Neural cell (in vitro differentiated cells): ENCODE measurements around the gene MYEOV. TPM values are rescaled to one million over a fixed set of nuclear protein-coding genes. Genes with fewer than 3 reads are reported as not detected.

Experiments
- H2AFZ ChIP-seq: fragments of 200-600, 300-800 bp; sonication (generic), shearing (Covaris generic); 2 replicates; pipeline ENCODE4 v1.6.0; 2014; ENCODE audit warnings: low read depth, mild to moderate bottlenecking, antibody characterized with exemption, low read length, moderate library complexity
- H3F3A ChIP-seq: fragments of 200-600 bp; shearing (Covaris generic); 2 replicates; pipeline ENCODE4 v1.6.1; 2016; ENCODE audit warnings: mild to moderate bottlenecking, moderate library complexity, mixed read lengths, antibody characterized with exemption, low read length; ENCODE audit not compliant: insufficient read depth, poor library complexity, severe bottlenecking
- H3K27ac ChIP-seq: fragments of 200-600, 300-800 bp; sonication (generic), shearing (Covaris generic); 2 replicates; pipeline ENCODE4 v1.5.1; 2014; ENCODE audit warnings: mild to moderate bottlenecking, low read length, moderate library complexity
- H3K27me3 ChIP-seq: fragments of 300-800, 200-600 bp; sonication (generic), shearing (Covaris generic); 2 replicates; pipeline ENCODE4 v1.6.0; 2014; ENCODE audit warnings: mild to moderate bottlenecking, low read depth, low read length, moderate library complexity; ENCODE audit not compliant: insufficient read depth
- H3K36me3 ChIP-seq: fragments of 300-800, 200-600 bp; sonication (generic), shearing (Covaris generic); 2 replicates; pipeline ENCODE4 v1.5.1; 2014; ENCODE audit warnings: mild to moderate bottlenecking, antibody characterized with exemption, low read length, moderate library complexity; ENCODE audit not compliant: insufficient read depth
- H3K4me2 ChIP-seq: fragments of 300-800, 200-600 bp; sonication (generic), shearing (Covaris generic); 2 replicates; pipeline ENCODE4 v1.6.0; 2014; ENCODE audit warnings: mild to moderate bottlenecking, low read length
- H3K4me3 ChIP-seq: fragments of 300-800, 200-600 bp; sonication (generic), shearing (Covaris generic); 2 replicates; pipeline ENCODE4 v1.5.1; 2014; ENCODE audit warnings: mild to moderate bottlenecking, low read length, moderate library complexity
- H3K79me2 ChIP-seq: fragments of 200-600 bp; shearing (Covaris generic); replicated peaks from 2 replicates; pipeline ENCODE4 v1.6.0; 2014; ENCODE audit warnings: mild to moderate bottlenecking, low read length, moderate library complexity; ENCODE audit not compliant: insufficient read depth
- H3K9ac ChIP-seq: fragments of 300-800, 200-600 bp; sonication (generic), shearing (Covaris generic); 2 replicates; pipeline ENCODE4 v1.6.1; 2016; ENCODE audit warnings: mild to moderate bottlenecking, low read length, mixed read lengths
- H3K9me2 ChIP-seq: fragments of 200-600 bp; shearing (Covaris generic); 2 replicates; pipeline ENCODE4 v1.6.1; 2016; ENCODE audit warnings: mild to moderate bottlenecking, low read length, mixed read lengths; ENCODE audit not compliant: insufficient read depth
- H3K9me3 ChIP-seq: fragments of 200-600, 300-800 bp; sonication (generic), shearing (Covaris generic); 2 replicates; pipeline ENCODE4 v1.6.1; 2016; ENCODE audit warnings: mild to moderate bottlenecking, mixed run types, low read length, moderate library complexity, mixed read lengths
- H4K20me1 ChIP-seq: fragments of 200-600 bp; shearing (Covaris generic); 2 replicates; pipeline ENCODE4 v1.6.1; 2016; ENCODE audit warnings: mild to moderate bottlenecking, mixed run types; ENCODE audit not compliant: insufficient read depth
- EP300 ChIP-seq: fragments of 450-650 bp; conservative IDR thresholded peaks from 2 replicates; pipeline ENCODE4 v1.6.1; 2014; ENCODE audit warnings: antibody characterized with exemption, mild to moderate bottlenecking, moderate library complexity; ENCODE audit not compliant: poor library complexity, severe bottlenecking
- EZH2 ChIP-seq: fragments of 200-600, 300-800 bp; shearing (Covaris generic), sonication (generic); IDR thresholded peaks from 2 replicates; pipeline ENCODE4 v1.6.1; 2014; ENCODE audit warnings: antibody characterized with exemption, low read length, borderline replicate concordance, mild to moderate bottlenecking; ENCODE audit not compliant: insufficient read depth, poor library complexity, severe bottlenecking
- MXI1 ChIP-seq: fragments of 450-650 bp; conservative IDR thresholded peaks from 2 replicates; pipeline ENCODE4 v1.6.1; 2014; ENCODE audit warnings: antibody characterized with exemption, mild to moderate bottlenecking; ENCODE audit not compliant: poor library complexity, severe bottlenecking
- POLR2AphosphoS5 ChIP-seq: IDR thresholded peaks from 2 replicates; pipeline ENCODE4 v1.6.1; 2012
- RAD21 ChIP-seq: fragments of 450-650 bp; conservative IDR thresholded peaks from 2 replicates; pipeline ENCODE4 v1.6.1; 2014; ENCODE audit warnings: antibody characterized with exemption, mild to moderate bottlenecking, moderate library complexity
- SMC3 ChIP-seq: fragments of 450-650 bp; conservative IDR thresholded peaks from 2 replicates; pipeline ENCODE4 v1.6.1; 2014; ENCODE audit warnings: antibody characterized with exemption, mild to moderate bottlenecking, moderate library complexity; ENCODE audit not compliant: poor library complexity
- TAF1 ChIP-seq: IDR thresholded peaks from 2 replicates; pipeline ENCODE4 v1.6.1; 2012; ENCODE audit warnings: low read depth
- polyA plus RNA-seq: library from polyadenylated mRNA; depleted of rRNA; stranded (reverse); fragments of >200 nt; gene quantifications from 2 replicates; pipeline ENCODE4 v1.2.3, GENCODE V29; 2014
- TF ChIP-seq, protein P1 (sequence below): IDR thresholded peaks from 2 replicates; pipeline ENCODE4 v1.6.1; 2012; ENCODE audit warnings: borderline replicate concordance
- TF ChIP-seq, protein P2 (sequence below): fragments of 450-650 bp; IDR thresholded peaks from 2 replicates; pipeline ENCODE4 v1.5.1; 2014; ENCODE audit warnings: antibody characterized with exemption, mild to moderate bottlenecking, moderate library complexity; ENCODE audit not compliant: poor library complexity, severe bottlenecking

MYEOV gene
- polyA plus RNA-seq, 1 donor from 2014 or later = not detected

DNA sequence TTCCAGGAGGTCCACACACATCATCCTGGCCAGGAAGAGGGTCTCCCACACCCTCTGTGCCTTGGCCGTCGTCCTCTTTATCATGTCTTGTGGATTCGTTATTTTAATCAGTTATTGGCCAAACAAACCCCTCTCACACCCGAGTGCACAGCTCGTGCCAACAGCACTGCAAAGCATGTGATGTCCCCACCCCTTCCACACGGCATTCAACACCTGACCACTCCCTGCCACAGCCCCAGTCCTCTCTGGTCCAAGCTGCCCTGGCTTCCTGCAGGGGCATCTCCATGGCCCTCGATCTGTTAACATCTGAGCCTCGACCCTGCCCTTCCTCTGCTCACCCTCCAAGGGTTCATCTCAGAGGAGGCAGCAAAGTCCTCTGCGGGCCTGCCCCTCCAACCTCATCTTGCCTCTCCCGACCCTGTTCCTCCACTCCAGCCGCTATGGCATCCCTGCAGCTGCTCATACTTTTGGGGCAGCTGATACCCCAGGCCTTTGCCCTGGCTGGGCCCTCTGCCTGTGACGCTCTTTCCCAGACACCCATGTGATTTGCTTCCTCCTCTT, 14.0 kb downstream of the MYEOV start:
- Histone ChIP-seq H3K9me2 (no peaks in the 10 kb centered on the region), H3K27ac (no peak overlapping the region), H3K79me2 (no peaks in the 10 kb centered on the region), H4K20me1 (no peaks in the 10 kb centered on the region), H3F3A (no peaks in the 10 kb centered on the region), H3K4me3 (no peak overlapping the region), H3K4me2 (no peak overlapping the region), H3K9me3 (no peaks in the 10 kb centered on the region), H3K27me3 (no peaks in the 10 kb centered on the region), H3K9ac (no peak overlapping the region), H2AFZ (no peak overlapping the region), H3K36me3 (no peaks in the 10 kb centered on the region)
- TF ChIP-seq SMC3 (no peak), EZH2 (no peak)

DNA sequence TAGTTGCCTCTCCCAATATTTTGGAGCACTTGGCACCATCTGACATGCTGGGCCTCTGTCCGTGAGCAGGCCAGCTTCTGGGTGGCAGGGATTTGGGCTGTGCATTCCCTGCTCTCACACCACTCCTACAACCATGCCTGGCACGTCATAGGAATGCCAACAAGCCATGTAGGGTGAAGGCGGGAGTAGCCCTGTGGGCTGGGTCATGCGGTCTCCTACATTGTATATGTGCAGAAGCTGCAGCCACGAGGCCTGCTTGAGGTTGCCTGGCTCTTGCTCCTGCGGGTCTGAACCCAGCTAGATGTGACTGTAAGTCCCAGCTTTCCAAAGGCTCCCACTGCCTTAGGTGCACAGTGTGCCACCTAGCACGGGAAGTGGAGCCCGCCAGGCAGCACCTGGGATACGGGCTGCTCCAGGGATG, 14.5 kb downstream of the MYEOV start:
- Histone ChIP-seq H3K4me3 (no peak overlapping the region), H3K4me2 (no peak overlapping the region), H3K9me3 (no peaks in the 10 kb centered on the region), H3K9me2 (no peaks in the 10 kb centered on the region), H3K27ac (no peak overlapping the region), H4K20me1 (no peaks in the 10 kb centered on the region), H3K79me2 (no peaks in the 10 kb centered on the region), H3F3A (no peaks in the 10 kb centered on the region), H3K27me3 (no peaks in the 10 kb centered on the region), H3K36me3 (no peaks in the 10 kb centered on the region), H2AFZ (no peak overlapping the region), H3K9ac (no peak overlapping the region)
- TF ChIP-seq, protein P1, sequence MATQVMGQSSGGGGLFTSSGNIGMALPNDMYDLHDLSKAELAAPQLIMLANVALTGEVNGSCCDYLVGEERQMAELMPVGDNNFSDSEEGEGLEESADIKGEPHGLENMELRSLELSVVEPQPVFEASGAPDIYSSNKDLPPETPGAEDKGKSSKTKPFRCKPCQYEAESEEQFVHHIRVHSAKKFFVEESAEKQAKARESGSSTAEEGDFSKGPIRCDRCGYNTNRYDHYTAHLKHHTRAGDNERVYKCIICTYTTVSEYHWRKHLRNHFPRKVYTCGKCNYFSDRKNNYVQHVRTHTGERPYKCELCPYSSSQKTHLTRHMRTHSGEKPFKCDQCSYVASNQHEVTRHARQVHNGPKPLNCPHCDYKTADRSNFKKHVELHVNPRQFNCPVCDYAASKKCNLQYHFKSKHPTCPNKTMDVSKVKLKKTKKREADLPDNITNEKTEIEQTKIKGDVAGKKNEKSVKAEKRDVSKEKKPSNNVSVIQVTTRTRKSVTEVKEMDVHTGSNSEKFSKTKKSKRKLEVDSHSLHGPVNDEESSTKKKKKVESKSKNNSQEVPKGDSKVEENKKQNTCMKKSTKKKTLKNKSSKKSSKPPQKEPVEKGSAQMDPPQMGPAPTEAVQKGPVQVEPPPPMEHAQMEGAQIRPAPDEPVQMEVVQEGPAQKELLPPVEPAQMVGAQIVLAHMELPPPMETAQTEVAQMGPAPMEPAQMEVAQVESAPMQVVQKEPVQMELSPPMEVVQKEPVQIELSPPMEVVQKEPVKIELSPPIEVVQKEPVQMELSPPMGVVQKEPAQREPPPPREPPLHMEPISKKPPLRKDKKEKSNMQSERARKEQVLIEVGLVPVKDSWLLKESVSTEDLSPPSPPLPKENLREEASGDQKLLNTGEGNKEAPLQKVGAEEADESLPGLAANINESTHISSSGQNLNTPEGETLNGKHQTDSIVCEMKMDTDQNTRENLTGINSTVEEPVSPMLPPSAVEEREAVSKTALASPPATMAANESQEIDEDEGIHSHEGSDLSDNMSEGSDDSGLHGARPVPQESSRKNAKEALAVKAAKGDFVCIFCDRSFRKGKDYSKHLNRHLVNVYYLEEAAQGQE = no peak
- TF ChIP-seq, protein P2, sequence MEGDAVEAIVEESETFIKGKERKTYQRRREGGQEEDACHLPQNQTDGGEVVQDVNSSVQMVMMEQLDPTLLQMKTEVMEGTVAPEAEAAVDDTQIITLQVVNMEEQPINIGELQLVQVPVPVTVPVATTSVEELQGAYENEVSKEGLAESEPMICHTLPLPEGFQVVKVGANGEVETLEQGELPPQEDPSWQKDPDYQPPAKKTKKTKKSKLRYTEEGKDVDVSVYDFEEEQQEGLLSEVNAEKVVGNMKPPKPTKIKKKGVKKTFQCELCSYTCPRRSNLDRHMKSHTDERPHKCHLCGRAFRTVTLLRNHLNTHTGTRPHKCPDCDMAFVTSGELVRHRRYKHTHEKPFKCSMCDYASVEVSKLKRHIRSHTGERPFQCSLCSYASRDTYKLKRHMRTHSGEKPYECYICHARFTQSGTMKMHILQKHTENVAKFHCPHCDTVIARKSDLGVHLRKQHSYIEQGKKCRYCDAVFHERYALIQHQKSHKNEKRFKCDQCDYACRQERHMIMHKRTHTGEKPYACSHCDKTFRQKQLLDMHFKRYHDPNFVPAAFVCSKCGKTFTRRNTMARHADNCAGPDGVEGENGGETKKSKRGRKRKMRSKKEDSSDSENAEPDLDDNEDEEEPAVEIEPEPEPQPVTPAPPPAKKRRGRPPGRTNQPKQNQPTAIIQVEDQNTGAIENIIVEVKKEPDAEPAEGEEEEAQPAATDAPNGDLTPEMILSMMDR = no peak
- TF ChIP-seq MXI1 = no peak
- TF ChIP-seq TAF1 = no peak
- no peak for TF ChIP-seq SMC3
- TF ChIP-seq EZH2 = no peak
- TF ChIP-seq RAD21 = no peak
- no peak for TF ChIP-seq POLR2AphosphoS5
- TF ChIP-seq EP300 = no peak
